ENCODE measurements around the gene CACNB2.

CACNB2 gene

GRCh38 chr10:18226336-18226735, 86.1 kb downstream of the CACNB2 start:
- in situ Hi-C loops (cut with HindIII; ENCODE audit: low sequenced_read_pairs) = no loop called here
- H3K4me3 ChIP-seq (ENCODE audit: low read depth, low read length) = no peak overlapping the region
- TF ChIP-seq, protein P1, sequence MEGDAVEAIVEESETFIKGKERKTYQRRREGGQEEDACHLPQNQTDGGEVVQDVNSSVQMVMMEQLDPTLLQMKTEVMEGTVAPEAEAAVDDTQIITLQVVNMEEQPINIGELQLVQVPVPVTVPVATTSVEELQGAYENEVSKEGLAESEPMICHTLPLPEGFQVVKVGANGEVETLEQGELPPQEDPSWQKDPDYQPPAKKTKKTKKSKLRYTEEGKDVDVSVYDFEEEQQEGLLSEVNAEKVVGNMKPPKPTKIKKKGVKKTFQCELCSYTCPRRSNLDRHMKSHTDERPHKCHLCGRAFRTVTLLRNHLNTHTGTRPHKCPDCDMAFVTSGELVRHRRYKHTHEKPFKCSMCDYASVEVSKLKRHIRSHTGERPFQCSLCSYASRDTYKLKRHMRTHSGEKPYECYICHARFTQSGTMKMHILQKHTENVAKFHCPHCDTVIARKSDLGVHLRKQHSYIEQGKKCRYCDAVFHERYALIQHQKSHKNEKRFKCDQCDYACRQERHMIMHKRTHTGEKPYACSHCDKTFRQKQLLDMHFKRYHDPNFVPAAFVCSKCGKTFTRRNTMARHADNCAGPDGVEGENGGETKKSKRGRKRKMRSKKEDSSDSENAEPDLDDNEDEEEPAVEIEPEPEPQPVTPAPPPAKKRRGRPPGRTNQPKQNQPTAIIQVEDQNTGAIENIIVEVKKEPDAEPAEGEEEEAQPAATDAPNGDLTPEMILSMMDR (IDR thresholded peaks at IDR 0.05; ENCODE audit: low read depth, low read length, missing control alignments) = no peak
- DNase-seq (ENCODE audit: low read depth) = no peak

DNA sequence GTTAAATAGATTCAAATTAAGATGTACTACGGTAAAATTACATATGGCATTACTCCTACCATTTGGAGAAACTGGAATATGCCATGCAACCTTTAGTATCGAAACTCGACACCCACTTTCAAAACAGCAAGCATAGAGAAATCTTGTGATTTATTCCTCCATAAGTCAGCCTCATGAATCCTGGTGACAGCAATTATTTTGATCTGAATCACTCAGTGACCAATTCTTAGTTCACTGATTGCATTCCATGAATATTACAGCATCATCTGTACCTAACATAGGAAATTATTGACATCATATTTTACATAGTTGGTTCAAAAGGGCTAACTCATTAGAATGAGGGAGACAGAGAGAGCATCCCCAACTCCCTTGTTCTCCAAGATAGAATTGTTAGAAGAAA, 89.6 kb downstream of the CACNB2 start:
- TF ChIP-seq, protein P1 (IDR thresholded peaks at IDR 0.05; ENCODE audit: low read depth, low read length, missing control alignments) = no peak
- DNase-seq (ENCODE audit: low read depth) = no peak
- in situ Hi-C loops (cut with HindIII; ENCODE audit: low sequenced_read_pairs) = no loop called here

GRCh38 chr10:18230794-18231193, 90.6 kb downstream of the CACNB2 start:
- TF ChIP-seq, protein P1 (IDR thresholded peaks at IDR 0.05; ENCODE audit: low read depth, low read length, missing control alignments) = no peak
- H3K4me3 ChIP-seq (ENCODE audit: low read depth, low read length) = no peak overlapping the region
- in situ Hi-C loops (cut with HindIII; ENCODE audit: low sequenced_read_pairs) = no loop called here
- no peak for DNase-seq (ENCODE audit: low read depth)

More for the DNA sequence above, 89.6 kb downstream of the CACNB2 start:
- H3K4me3 ChIP-seq (ENCODE audit: low read depth, low read length) = no peak overlapping the region

DNA sequence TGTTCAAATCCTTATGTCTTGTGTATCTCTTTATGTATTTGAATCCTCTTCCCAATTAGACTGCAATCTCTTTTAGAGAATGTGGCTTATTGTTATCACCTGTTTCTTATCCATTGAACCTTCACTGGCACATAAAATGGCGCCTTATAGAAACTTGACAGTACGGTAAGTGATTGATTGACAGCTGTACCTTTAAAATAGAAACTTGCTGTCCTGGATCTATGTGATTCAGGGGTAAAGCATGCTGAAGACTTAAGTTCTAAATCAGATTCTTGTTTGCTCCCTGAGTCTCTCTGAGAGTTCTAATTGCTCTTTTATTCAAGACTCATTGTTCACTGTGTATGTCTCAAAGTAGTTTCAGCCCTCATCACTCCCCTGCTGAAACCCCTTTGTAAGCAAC, 91.3 kb downstream of the CACNB2 start:
- in situ Hi-C loops (cut with HindIII; ENCODE audit: low sequenced_read_pairs) = no loop called here
- no peak for DNase-seq (ENCODE audit: low read depth)
- TF ChIP-seq, protein P1 (IDR thresholded peaks at IDR 0.05; ENCODE audit: low read depth, low read length, missing control alignments) = no peak
- H3K4me3 ChIP-seq (ENCODE audit: low read depth, low read length) = no peak overlapping the region

DNA sequence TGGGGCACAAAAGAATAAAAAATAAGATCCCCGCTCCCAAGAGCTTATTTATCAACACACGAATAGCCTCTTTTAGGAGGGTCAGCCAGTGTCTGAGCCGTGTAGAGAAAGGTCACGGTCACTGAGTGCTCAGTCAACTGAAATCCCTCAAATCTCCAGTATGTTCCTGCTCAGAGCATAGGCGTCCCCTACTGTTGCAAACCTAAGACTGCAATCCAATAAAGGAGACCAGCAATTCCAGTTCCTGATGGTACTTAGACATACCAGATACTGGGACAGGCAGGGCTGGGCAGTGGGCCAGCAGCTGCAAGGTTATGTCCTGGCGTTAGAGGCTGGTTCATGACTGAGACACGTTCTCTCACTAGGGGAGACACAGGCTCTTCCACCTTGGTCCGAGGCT, 93.6 kb downstream of the CACNB2 start:
- TF ChIP-seq, protein P1 (IDR thresholded peaks at IDR 0.05; ENCODE audit: low read depth, low read length, missing control alignments) = no peak
- H3K4me3 ChIP-seq (ENCODE audit: low read depth, low read length) = no peak overlapping the region
- in situ Hi-C loops (cut with HindIII; ENCODE audit: low sequenced_read_pairs) = no loop called here
- DNase-seq (ENCODE audit: low read depth) = no peak

- in situ Hi-C loops (cut with HindIII; ENCODE audit: low sequenced_read_pairs) = no loop called here
- TF ChIP-seq, protein P1 (IDR thresholded peaks at IDR 0.05; ENCODE audit: low read depth, low read length, missing control alignments) = no peak
- no peak for DNase-seq (ENCODE audit: low read depth)
- no peak overlapping the region for H3K4me3 ChIP-seq (ENCODE audit: low read depth, low read length)
Measured at GRCh38 chr10:18235477-18235876, 95.3 kb downstream of the CACNB2 start.

- TF ChIP-seq, protein P1 (IDR thresholded peaks at IDR 0.05; ENCODE audit: low read depth, low read length, missing control alignments) = no peak
- DNase-seq (ENCODE audit: low read depth) = no peak
- H3K4me3 ChIP-seq (ENCODE audit: low read depth, low read length) = no peak overlapping the region
- in situ Hi-C loops (cut with HindIII; ENCODE audit: low sequenced_read_pairs) = no loop called here
Measured at GRCh38 chr10:18236756-18237155, 96.5 kb downstream of the CACNB2 start.

Data from astrocyte of the cerebellum (primary cell).